ENCODE results near the gene ARFGAP1. TPM values are rescaled to one million over a fixed set of nuclear protein-coding genes. Genes with fewer than 3 reads are reported as not detected.

Gene ARFGAP1
- total and polyA plus RNA-seq, 2 experiments from 2014 or later, result 41.5 to 95.5 TPM

GRCh38 chr20:63274381-63275228 lies 2.0 kb downstream of the ARFGAP1 start (continued):
- TF ChIP-seq ZNF462 (CRISPR knock-in tag; IDR thresholded peaks at IDR 0.05) (no peak), CTCF (conservative IDR thresholded peaks at IDR 0.05; ENCODE audit: low read depth in 2 of 2) (no peak), STAT1 (IDR thresholded peaks at IDR 0.05; ENCODE audit: unreplicated experiment) (no peak), CREB1 (CRISPR knock-in tag; IDR thresholded peaks at IDR 0.05; ENCODE audit: low read depth) (no peak)

- Mint-ChIP-seq H3K27me3 (ENCODE audit: insufficient read depth, low read depth, poor library complexity) (peaks cover 11% of the 10 kb centered on the region), H3K4me3 (no peak overlapping the region), H3K9me3 (no peaks in the 10 kb centered on the region), H3K27ac (no peak overlapping the region), H3K4me1 (peaks cover 6% of the 10 kb centered on the region), H3K36me3 (ENCODE audit: low read depth) (peaks cover 25% of the 10 kb centered on the region)
- H3K79me2 ChIP-seq (replicated peaks; ENCODE audit: insufficient read depth), result peaks cover 42% of the 10 kb centered on the region
- 0 out of 2 replicates have a peak, but pooled peaks cover 3% of the 10 kb centered on the region for H3F3A ChIP-seq (replicated peaks; ENCODE audit: low read depth)
- no peaks in the 10 kb centered on the region for H3K27me3 ChIP-seq (ENCODE audit: insufficient read depth)
- H2AFZ ChIP-seq, result no peak overlapping the region
- no peak overlapping the region for H3K27ac ChIP-seq (ENCODE audit: low read depth)
- H3K4me1 ChIP-seq (ENCODE audit: insufficient read depth), result peaks cover 8% of the 10 kb centered on the region; the same call in 1 of the 2 replicates
- no peak for ATAC-seq
- peaks cover 9% of the 10 kb centered on the region; the same call in 1 of the 2 replicates for H3K36me3 ChIP-seq (ENCODE audit: insufficient read depth)
- H3K4me2 ChIP-seq, result no peak overlapping the region
- H3K4me3 ChIP-seq, result no peak overlapping the region
- no peak for DNase-seq (ENCODE audit: low spot score)
- no peaks in the 10 kb centered on the region for H3K9me2 ChIP-seq (ENCODE audit: insufficient read depth)
- H4K20me1 ChIP-seq (replicated peaks; ENCODE audit: insufficient read depth), result peaks cover 25% of the 10 kb centered on the region
- TF ChIP-seq JUNB (IDR thresholded peaks at IDR 0.05; ENCODE audit: unreplicated experiment) (no peak), EZH2phosphoT487 (IDR thresholded peaks at IDR 0.05; ENCODE audit: unreplicated experiment) (no peak), EZH2 (IDR thresholded peaks at IDR 0.05; ENCODE audit: low read depth, unreplicated experiment) (no peak), ZNF114 (CRISPR knock-in tag; IDR thresholded peaks at IDR 0.05) (no peak), CTCF (conservative IDR thresholded peaks at IDR 0.05; ENCODE audit: low read depth in 2 of 2) (no peak), POLR2AphosphoS5 (IDR thresholded peaks at IDR 0.05; ENCODE audit: low read depth) (no peak), ETS1 (IDR thresholded peaks at IDR 0.05) (no peak)
Measured at GRCh38 chr20:63275825-63276224, 3.2 kb downstream of the ARFGAP1 start.
